Spleen (tissue), 11 donors: ENCODE data around the gene IL20RA. TPM values are rescaled to one million over a fixed set of nuclear protein-coding genes. Genes with fewer than 3 reads are reported as not detected.

ENCODE experiments used
- DNase-seq: peaks from one replicate; pipeline ENCODE4 v3.0.0-alpha.2; 2020
- H3K27ac ChIP-seq, 8 donors: fragments of 200-600 bp; sonication (generic) in 7 of 8; 1 replicate in 4 of 8; 2 replicates in 4 of 8; pipeline versions ENCODE4 v1.5.0 to v1.8.0; 2016 to 2021; ENCODE audit warnings: inconsistent platforms in 4 of 8, mild to moderate bottlenecking in 4 of 8, moderate library complexity in 1 of 8
- H3K27me3 ChIP-seq, 7 donors: fragments of 200-600 bp; sonication (generic) in 6 of 7; replicated peaks in 1 of 7; 1 replicate in 4 of 7; 2 replicates in 3 of 7; pipeline versions ENCODE4 v1.5.0 to v1.8.0; 2016 to 2021; ENCODE audit warnings: inconsistent platforms in 3 of 7, mild to moderate bottlenecking in 1 of 7
- H3K36me3 ChIP-seq, 6 donors: fragments of 200-600 bp; sonication (generic) in 5 of 6; 1 replicate in 4 of 6; 2 replicates in 2 of 6; pipeline versions ENCODE4 v1.5.0 to v1.8.0; 2016 to 2021; ENCODE audit warnings: inconsistent platforms in 2 of 6
- H3K4me1 ChIP-seq, 6 donors: fragments of 200-600 bp; sonication (generic) in 5 of 6; 1 replicate in 3 of 6; 2 replicates in 3 of 6; pipeline versions ENCODE4 v1.5.0 to v1.8.0; 2016 to 2021; ENCODE audit warnings: inconsistent platforms in 3 of 6
- H3K4me3 ChIP-seq, 8 donors: fragments of 200-600 bp; sonication (generic) in 7 of 8; 1 replicate in 4 of 8; 2 replicates in 4 of 8; pipeline versions ENCODE4 v1.5.0 to v1.8.0; 2016 to 2021; ENCODE audit warnings: inconsistent platforms in 4 of 8, mild to moderate bottlenecking in 4 of 8, moderate library complexity in 2 of 8
- H3K9me3 ChIP-seq, 8 donors: fragments of 200-600 bp; sonication (generic) in 7 of 8; 1 replicate in 4 of 8; 2 replicates in 4 of 8; pipeline versions ENCODE4 v1.5.0 to v1.8.0; 2016 to 2021; ENCODE audit warnings: inconsistent platforms in 4 of 8
- CTCF ChIP-seq, 11 experiments: fragments of 200-600 bp in 7 of 11; fragments of 450-650 bp in 4 of 11; sonication (generic) in 4 of 11; IDR thresholded peaks in 8 of 11; conservative IDR thresholded peaks in 3 of 11; 1 replicate in 7 of 11; 2 replicates in 4 of 11; pipeline versions ENCODE4 v1.4.0 to v1.8.0; 2016 to 2021; ENCODE audit warnings: antibody characterized with exemption in 11 of 11, inconsistent platforms in 4 of 11, mild to moderate bottlenecking in 1 of 11
- POLR2A ChIP-seq, 3 donors: fragments of 450-650 bp; IDR thresholded peaks; one replicate each; pipeline ENCODE4 v1.5.1; 2017; ENCODE audit warnings: antibody characterized with exemption in 3 of 3, mild to moderate bottlenecking in 1 of 3
- POLR2AphosphoS5 ChIP-seq, 3 donors: sonication (generic); formaldehyde crosslinking; IDR thresholded peaks; one replicate each; pipeline ENCODE4 v1.5.1; 2017; ENCODE audit warnings: antibody characterized with exemption in 3 of 3
- WGBS, 5 donors: extraction: QIAGEN DNeasy Blood & Tissue Kit in 3 of 5; methylation state at CpG; one replicate each; pipeline versions ENCODE4 v1.1.5 to v1.1.7; 2013 to 2018; 5-methylcytosine and 5-hydroxymethylcytosine counted together
- intact Hi-C: fragments of 100-400 bp; cut with DNase I; formaldehyde crosslinking; loops from one replicate; pipeline ENCODE4 v1.15.0; 2023; ENCODE audit warnings: low total_unique reads
- polyA plus RNA-seq, 3 donors: library from polyadenylated mRNA; stranded (reverse); fragments of 200-250 nt; gene quantifications; one replicate each; pipeline ENCODE4 v1.2.1, GENCODE V29; 2013
- total RNA-seq, 7 donors: library from RNA; depleted of rRNA in 3 of 7; stranded (reverse); fragments of >200 nt in 3 of 7; fragmentation: NEBNext Ultra II Directional in 4 of 7; extraction: Animal tissue kit (Norgen Biotek cat#: 25700) in 4 of 7; gene quantifications; one replicate each; pipeline versions ENCODE4 v1.1.0 to v1.2.1, GENCODE V29; 2016 to 2021
- donor health status: healthy with polysubstance abuse.
- donor health status: DM: no; HTN: no; CAD: no; lungs with moderate emphysema.
- donor health status: DM: no; HTN: no; CAD: no.
- donor health status: Bipolar disorder and iron deficiency.
- donor health status: healthy.
- donor health status: DM: no; HTN: no; CAD: no.
- donor health status: DM: yes; HTN: yes; CAD: no.

The IL20RA gene
- total and polyA plus RNA-seq, 10 donors: 0.03 TPM; not detected in 9

GRCh38 chr6:137033828-137034227 is 10.9 kb downstream of the IL20RA start:
- H3K4me3 ChIP-seq: no peak overlapping the region
- no peaks in the 10 kb centered on the region for H3K36me3 ChIP-seq
- WGBS, 5 donors: 18 to 39% (median 28%) methylated on average over 2 of the region's 2 CpGs
- no peak for DNase-seq
- no peak overlapping the region for H3K27ac ChIP-seq
- intact Hi-C loops: no loop called here
- TF ChIP-seq POLR2A (IDR thresholded peaks at IDR 0.05) (no peak), CTCF (IDR thresholded peaks at IDR 0.05 in 8 of 11, conservative IDR thresholded peaks at IDR 0.05 in 3 of 11) (no peak), POLR2AphosphoS5 (IDR thresholded peaks at IDR 0.05) (no peak)
- H3K27me3 ChIP-seq: peaks cover 0 to 95% (median 0%) of the 10 kb centered on the region in 7 donors
- H3K4me1 ChIP-seq: peaks cover 0 to 10% (median 0%) of the 10 kb centered on the region in 6 donors
- H3K9me3 ChIP-seq: no peaks in the 10 kb centered on the region

GRCh38 chr6:137031122-137031521 is 13.6 kb downstream of the IL20RA start:
- H3K4me3 ChIP-seq: no peak overlapping the region
- no peak overlapping the region for H3K27ac ChIP-seq
- 71 to 87% (median 79%) methylated on average over 3 of the region's 3 CpGs for WGBS, 5 donors
- intact Hi-C loops: no loop called here
- H3K36me3 ChIP-seq: no peaks in the 10 kb centered on the region
- peaks cover 0 to 95% (median 0%) of the 10 kb centered on the region in 7 donors for H3K27me3 ChIP-seq
- H3K4me1 ChIP-seq: peaks cover 0 to 10% (median 0%) of the 10 kb centered on the region in 6 donors
- H3K9me3 ChIP-seq: no peaks in the 10 kb centered on the region
- TF ChIP-seq CTCF (IDR thresholded peaks at IDR 0.05 in 8 of 11, conservative IDR thresholded peaks at IDR 0.05 in 3 of 11): no peak
- TF ChIP-seq POLR2AphosphoS5 (IDR thresholded peaks at IDR 0.05): no peak
- no peak for TF ChIP-seq POLR2A (IDR thresholded peaks at IDR 0.05)
- DNase-seq: no peak

- WGBS, 5 donors: 45 to 50% (median 48%) methylated on average over 2 of the region's 2 CpGs
- intact Hi-C loops: no loop called here
- Histone ChIP-seq H3K4me3 (no peak overlapping the region), H3K27ac (no peak overlapping the region), H3K27me3 (peaks cover 0 to 92% (median 0%) of the 10 kb centered on the region in 7 donors), H3K9me3 (no peaks in the 10 kb centered on the region), H3K36me3 (no peaks in the 10 kb centered on the region), H3K4me1 (peaks cover 0 to 5% (median 0%) of the 10 kb centered on the region in 6 donors)
- TF ChIP-seq POLR2A (IDR thresholded peaks at IDR 0.05) (no peak), POLR2AphosphoS5 (IDR thresholded peaks at IDR 0.05) (no peak), CTCF (IDR thresholded peaks at IDR 0.05 in 8 of 11, conservative IDR thresholded peaks at IDR 0.05 in 3 of 11) (no peak)
- no peak for DNase-seq
These were observed 15.9 kb downstream of the IL20RA start for GRCh38 chr6:137028912-137029311.

- no peak for TF ChIP-seq CTCF (IDR thresholded peaks at IDR 0.05 in 8 of 11, conservative IDR thresholded peaks at IDR 0.05 in 3 of 11)
- no peak for TF ChIP-seq POLR2AphosphoS5 (IDR thresholded peaks at IDR 0.05)
- no peak for TF ChIP-seq POLR2A (IDR thresholded peaks at IDR 0.05)
- Histone ChIP-seq H3K36me3 (no peaks in the 10 kb centered on the region), H3K4me3 (no peak overlapping the region), H3K27ac (no peak overlapping the region), H3K27me3 (peaks cover 0 to 88% (median 0%) of the 10 kb centered on the region in 7 donors), H3K9me3 (no peaks in the 10 kb centered on the region), H3K4me1 (no peaks in the 10 kb centered on the region)
- no peak for DNase-seq
- 59 to 67% (median 63%) methylated on average over 8 of the region's 8 CpGs for WGBS, 5 donors
- intact Hi-C loops: no loop called here
These were observed 18.7 kb downstream of the IL20RA start for GRCh38 chr6:137025786-137026730.
